SK-N-MC (cell line): ENCODE measurements around the gene RASSF4.

ENCODE experiments used
- EZH2 ChIP-seq: fragments of 200-600 bp; sonication (generic); IDR thresholded peaks from one replicate; pipeline ENCODE4 v1.6.1; 2017; ENCODE audit warnings: antibody characterized with exemption
- POLR2AphosphoS5 ChIP-seq: IDR thresholded peaks from 2 replicates; pipeline ENCODE4 v1.6.1; 2012; ENCODE audit warnings: mild to moderate bottlenecking, low read depth, low read length, borderline replicate concordance

- no peak for TF ChIP-seq POLR2AphosphoS5
- no peak for TF ChIP-seq EZH2
These were observed 13.9 kb downstream of the RASSF4 start for GRCh38 chr10:44973323-44974081.
